PFSK-1 (cell line): Measurements from ENCODE around the gene JPH3.

Source experiments
- FOXP2 ChIP-seq: optimal IDR thresholded peaks from 2 replicates; pipeline ENCODE3; 2011; ENCODE audit warnings: borderline replicate concordance, control low read depth, inconsistent platforms; ENCODE audit not compliant: insufficient read depth; ENCODE audit errors: extremely low read length, extremely low read depth
- POLR2AphosphoS5 ChIP-seq: IDR thresholded peaks from 2 replicates; pipeline ENCODE4 v1.6.1; 2012; ENCODE audit warnings: low read depth, mild to moderate bottlenecking, control low read depth, low read length, moderate library complexity
- REST ChIP-seq, 2 experiments: IDR thresholded peaks; 2 replicates each; pipeline versions ENCODE4 v1.6.1 to v1.8.0; 2011 to 2012; ENCODE audit warnings: low read depth in 2 of 2, low read length in 2 of 2, control low read depth in 1 of 2, inconsistent platforms in 1 of 2, mild to moderate bottlenecking in 1 of 2, moderate library complexity in 1 of 2; ENCODE audit not compliant: insufficient read depth in 1 of 2
- SIN3A ChIP-seq: IDR thresholded peaks from 2 replicates; pipeline ENCODE4 v1.6.1; 2012; ENCODE audit warnings: mild to moderate bottlenecking, low read length, moderate library complexity, borderline replicate concordance; ENCODE audit not compliant: insufficient read depth
- TAF1 ChIP-seq: IDR thresholded peaks from 2 replicates; pipeline ENCODE4 v1.6.1; 2012; ENCODE audit warnings: low read length, control low read depth, borderline replicate concordance; ENCODE audit not compliant: insufficient read depth

The JPH3 gene

GRCh38 chr16:87619360-87620200 lies 17.3 kb downstream of the JPH3 start:
- TF ChIP-seq FOXP2 (no peak), SIN3A (no peak), POLR2AphosphoS5 (no peak), TAF1 (no peak), REST (IDR thresholded peaks at IDR 0.05; ENCODE audit: insufficient read depth in 1 of 2, low read depth in 2 of 2, low read length in 2 of 2) (no peak)

- TF ChIP-seq POLR2AphosphoS5, result no peak
- TF ChIP-seq REST (IDR thresholded peaks at IDR 0.05; ENCODE audit: insufficient read depth in 1 of 2, low read depth in 2 of 2, low read length in 2 of 2), result no peak
- TF ChIP-seq SIN3A, result no peak
- TF ChIP-seq FOXP2, result no peak
Measured at GRCh38 chr16:87620201-87620495, 17.8 kb downstream of the JPH3 start.

GRCh38 chr16:87621550-87621829 lies 19.2 kb downstream of the JPH3 start:
- no peak for TF ChIP-seq SIN3A
- TF ChIP-seq TAF1, result no peak
- no peak for TF ChIP-seq POLR2AphosphoS5
- no peak for TF ChIP-seq REST (IDR thresholded peaks at IDR 0.05; ENCODE audit: insufficient read depth in 1 of 2, low read depth in 2 of 2, low read length in 2 of 2)
- no peak for TF ChIP-seq FOXP2

- no peak for TF ChIP-seq REST (IDR thresholded peaks at IDR 0.05; ENCODE audit: insufficient read depth in 1 of 2, low read depth in 2 of 2, low read length in 2 of 2)
- TF ChIP-seq POLR2AphosphoS5, result no peak
- TF ChIP-seq FOXP2, result no peak
- TF ChIP-seq TAF1, result no peak
- TF ChIP-seq SIN3A, result no peak
Measured at GRCh38 chr16:87621976-87622713, 19.8 kb downstream of the JPH3 start.
